HepG2 (cell line): ENCODE measurements around the gene GLCE. TPM values are rescaled to one million over a fixed set of nuclear protein-coding genes. Genes with fewer than 3 reads are reported as not detected.

Experiments
- BRCA1 ChIP-seq: sonication (generic); formaldehyde crosslinking; IDR thresholded peaks from 2 replicates; pipeline ENCODE4 v1.4.0; 2020; ENCODE audit warnings: missing genetic modification reagents
- CHD4 ChIP-seq: fragments of 200-600 bp; sonication (generic); IDR thresholded peaks from 2 replicates; pipeline ENCODE4 v1.7.0; 2017; ENCODE audit warnings: mild to moderate bottlenecking, low read length, borderline replicate concordance
- ETV6 ChIP-seq: sonication (generic); formaldehyde crosslinking; conservative IDR thresholded peaks from 2 replicates; pipeline ENCODE4 v1.4.0; 2020; ENCODE audit warnings: missing genetic modification reagents
- FOXA3 ChIP-seq: IDR thresholded peaks from 2 replicates; pipeline ENCODE4 v1.6.1; 2016; ENCODE audit warnings: missing genetic modification reagents, missing compliant biosample characterization
- HNF4G ChIP-seq, 2 experiments: sonication (generic) in 1 of 2; formaldehyde crosslinking in 1 of 2; IDR thresholded peaks; 2 replicates each; pipeline versions ENCODE4 v1.4.0 to v1.6.1; 2011 to 2020; ENCODE audit warnings: borderline replicate concordance in 2 of 2, low read depth in 2 of 2, mild to moderate bottlenecking in 2 of 2, low read length in 1 of 2, missing genetic modification reagents in 1 of 2, moderate library complexity in 1 of 2
- HNRNPL ChIP-seq: fragments of 200-400 bp; formaldehyde crosslinking; IDR thresholded peaks from 2 replicates; pipeline ENCODE4 v1.6.1; 2017; ENCODE audit warnings: mild to moderate bottlenecking, low read depth, low read length
- KLF16 ChIP-seq, 2 experiments: sonication (generic) in 1 of 2; formaldehyde crosslinking in 1 of 2; IDR thresholded peaks; 2 replicates each; pipeline versions ENCODE4 v1.6.1 to v1.8.0; 2016 to 2023; ENCODE audit warnings: missing genetic modification reagents in 2 of 2, missing compliant biosample characterization in 1 of 2
- MAZ ChIP-seq, 2 experiments: sonication (generic) in 1 of 2; formaldehyde crosslinking in 1 of 2; IDR thresholded peaks; 2 replicates each; pipeline versions ENCODE4 v1.5.0 to v1.6.1; 2012 to 2020; ENCODE audit warnings: low read depth in 2 of 2, mild to moderate bottlenecking in 2 of 2, borderline replicate concordance in 1 of 2, improper control_type of control experiment in 1 of 2, low read length in 1 of 2, missing genetic modification reagents in 1 of 2, moderate library complexity in 1 of 2
- MEF2D ChIP-seq: sonication (generic); formaldehyde crosslinking; IDR thresholded peaks from 2 replicates; pipeline ENCODE4 v1.5.1; 2020; ENCODE audit warnings: mild to moderate bottlenecking, missing genetic modification reagents
- MEIS2 ChIP-seq: sonication (generic); formaldehyde crosslinking; IDR thresholded peaks from 2 replicates; pipeline ENCODE4 v1.9.0; 2021; ENCODE audit warnings: mild to moderate bottlenecking, missing genetic modification reagents
- NR2F2 ChIP-seq: IDR thresholded peaks from 2 replicates; pipeline ENCODE4 v1.6.1; 2012; ENCODE audit warnings: low read depth, inconsistent platforms, borderline replicate concordance
- PHF21A ChIP-seq: sonication (generic); formaldehyde crosslinking; IDR thresholded peaks from 2 replicates; pipeline ENCODE4 v1.5.0; 2020; ENCODE audit warnings: mild to moderate bottlenecking, missing genetic modification reagents
- SP140L ChIP-seq: sonication (generic); formaldehyde crosslinking; IDR thresholded peaks from 2 replicates; pipeline ENCODE4 v1.4.0; 2020; ENCODE audit warnings: missing genetic modification reagents, borderline replicate concordance
- TOE1 ChIP-seq: sonication (generic); formaldehyde crosslinking; IDR thresholded peaks from 2 replicates; pipeline ENCODE4 v1.4.0; 2020; ENCODE audit warnings: mild to moderate bottlenecking, missing genetic modification reagents
- ZBTB42 ChIP-seq: sonication (generic); formaldehyde crosslinking; IDR thresholded peaks from 2 replicates; pipeline ENCODE4 v1.5.0; 2020; ENCODE audit warnings: mild to moderate bottlenecking, missing genetic modification reagents
- ZFP36 ChIP-seq: fragments of 150-350 bp; IDR thresholded peaks from 2 replicates; pipeline ENCODE4 v1.6.1; 2018; ENCODE audit warnings: borderline replicate concordance, low read length, low read depth; ENCODE audit not compliant: partially characterized antibody
- ZFP36L1 ChIP-seq: sonication (generic); formaldehyde crosslinking; IDR thresholded peaks from 2 replicates; pipeline ENCODE4 v1.8.0; 2022; ENCODE audit warnings: mild to moderate bottlenecking, missing genetic modification reagents, moderate library complexity
- ZKSCAN5 ChIP-seq: sonication (generic); formaldehyde crosslinking; IDR thresholded peaks from 2 replicates; pipeline ENCODE4 v1.5.1; 2020; ENCODE audit warnings: mild to moderate bottlenecking, missing genetic modification reagents
- ZNF234 ChIP-seq: sonication (generic); formaldehyde crosslinking; conservative IDR thresholded peaks from 2 replicates; pipeline ENCODE4 v1.5.1; 2020; ENCODE audit warnings: mild to moderate bottlenecking, missing genetic modification reagents
- ZNF282 ChIP-seq: fragments of 450-650 bp; IDR thresholded peaks from 2 replicates; pipeline ENCODE4 v1.6.1; 2018; ENCODE audit not compliant: partially characterized antibody
- ZNF329 ChIP-seq: sonication (generic); formaldehyde crosslinking; IDR thresholded peaks from 2 replicates; pipeline ENCODE4 v1.9.0; 2021; ENCODE audit warnings: low read depth, mild to moderate bottlenecking, missing genetic modification reagents
- ZNF33A ChIP-seq: sonication (generic); formaldehyde crosslinking; IDR thresholded peaks from 2 replicates; pipeline ENCODE4 v1.5.1; 2020; ENCODE audit warnings: missing genetic modification reagents, mild to moderate bottlenecking, moderate library complexity, borderline replicate concordance
- ZNF431 ChIP-seq: sonication (generic); formaldehyde crosslinking; IDR thresholded peaks from 2 replicates; pipeline ENCODE4 v1.9.0; 2022; ENCODE audit warnings: missing genetic modification reagents, low read depth, mild to moderate bottlenecking, borderline replicate concordance
- ZNF572 ChIP-seq: sonication (generic); formaldehyde crosslinking; IDR thresholded peaks from 2 replicates; pipeline ENCODE4 v1.5.1; 2020; ENCODE audit warnings: mild to moderate bottlenecking, missing genetic modification reagents
- ZNF614 ChIP-seq: IDR thresholded peaks from 2 replicates; pipeline ENCODE4 v1.6.1; 2018; ENCODE audit warnings: missing biosample characterization, missing genetic modification reagents, inconsistent platforms, borderline replicate concordance
- ZNF619 ChIP-seq: sonication (generic); formaldehyde crosslinking; IDR thresholded peaks from 2 replicates; pipeline ENCODE4 v1.4.0; 2020; ENCODE audit warnings: mild to moderate bottlenecking, missing genetic modification reagents
- polyA plus RNA-seq, 8 experiments: library from polyadenylated mRNA; depleted of rRNA in 3 of 8; stranded (reverse) in 7 of 8; unstranded in 1 of 8; fragments of >200 nt; fragmentation: Illumina TruSeq in 4 of 8; extraction: Trizol in 4 of 8; gene quantifications; 2 replicates each; pipeline versions ENCODE4 v1.2.1 to v1.2.3, GENCODE V29; 2011 to 2016; ENCODE audit warnings: low read depth in 4 of 8, missing spikeins in 1 of 8, mixed read lengths in 1 of 8; ENCODE audit not compliant: insufficient read depth in 1 of 8
- total RNA-seq, 5 experiments: library from RNA; depleted of rRNA; stranded (reverse); fragments of >200 nt; fragmentation: Illumina TruSeq; extraction: Trizol; gene quantifications; 2 replicates each; pipeline ENCODE4 v1.2.3, GENCODE V29; 2016; ENCODE audit warnings: low read depth in 1 of 5

The GLCE gene
- total and polyA plus RNA-seq, 2 of the 13 experiments (the other 11 are each of a cell fraction or from before 2014, with no cell fraction given): 12.9 to 23.4 TPM

GRCh38 chr15:69160141-69160993 lies at the start of gene GLCE (continued):
- peak; percentile 60; the same call in 1 of the 2 replicates for TF ChIP-seq MAZ (IDR thresholded peaks at IDR 0.05; ENCODE audit: borderline replicate concordance, low read depth, low read length)
- peak; percentile 87 for TF ChIP-seq MAZ (CRISPR knock-in tag; IDR thresholded peaks at IDR 0.05; ENCODE audit: low read depth)
- TF ChIP-seq TOE1: no peak
- no peak for TF ChIP-seq SP140L (CRISPR knock-in tag)
- no peak for TF ChIP-seq ZKSCAN5 (CRISPR knock-in tag)
- no peak for TF ChIP-seq ZFP36
- TF ChIP-seq ZNF33A (CRISPR knock-in tag): no peak
- no peak for TF ChIP-seq ETV6 (CRISPR knock-in tag)
- no peak for TF ChIP-seq ZFP36L1 (CRISPR knock-in tag)
- no peak for TF ChIP-seq NR2F2
- TF ChIP-seq ZNF619: no peak
- 0 out of 2 replicates have a peak, but pooled peaks have one; percentile 4 for TF ChIP-seq FOXA3
- TF ChIP-seq ZNF234 (CRISPR knock-in tag): no peak
- TF ChIP-seq ZNF572 (CRISPR knock-in tag): no peak
- TF ChIP-seq ZNF614: 0 out of 2 replicates have a peak, but pooled peaks have one; percentile 15
- TF ChIP-seq ZNF431 (CRISPR knock-in tag): no peak
- no peak for TF ChIP-seq BRCA1
- TF ChIP-seq HNF4G (IDR thresholded peaks at IDR 0.05; ENCODE audit: borderline replicate concordance, low read depth, low read length): no peak
- no peak for TF ChIP-seq HNF4G (CRISPR knock-in tag; IDR thresholded peaks at IDR 0.05; ENCODE audit: borderline replicate concordance, low read depth)
- TF ChIP-seq PHF21A (CRISPR knock-in tag): no peak; the same call in 1 of the 2 replicates
- TF ChIP-seq HNRNPL: no peak
- TF ChIP-seq MEF2D (CRISPR knock-in tag): 0 out of 2 replicates have a peak, but pooled peaks have one; percentile 35
- TF ChIP-seq ZNF282: no peak
- TF ChIP-seq CHD4: no peak
- no peak for TF ChIP-seq ZBTB42 (CRISPR knock-in tag)
- no peak for TF ChIP-seq MEIS2 (CRISPR knock-in tag)
- TF ChIP-seq ZNF329 (CRISPR knock-in tag): no peak
- TF ChIP-seq KLF16 (CRISPR knock-in tag; IDR thresholded peaks at IDR 0.05): peak in 1 of 2 experiments; percentile 80; a peak in 1 of 4 replicates
